HepG2 (cell line): ENCODE data around the gene TLX1. TPM values are rescaled to one million over a fixed set of nuclear protein-coding genes. Genes with fewer than 3 reads are reported as not detected.

Experiments used
- ATAC-seq: fragments of 200-7000 bp; cut with Tn5 transposase; 3 replicates; pipeline ENCODE4 v1.9.1; 2020; ENCODE audit warnings: mild to moderate bottlenecking, moderate library complexity
- BruUV-seq: library from RNA; stranded (reverse); fragments of 400-500 nt; replicated peaks from 2 replicates; lab custom pipeline; 2021; lab: Mats Ljungman, UMichigan
- CTCF ChIA-PET: fragments of 300-600 bp; formaldehyde crosslinking; extraction: SDS; loops from one replicate; lab custom pipeline; 2021; ENCODE audit warnings: low total read pairs, inconsistent platforms, low intra/inter-chr PET ratio; lab: Yijun Ruan, JAX
- POLR2A ChIA-PET: fragments of 350-600 bp; sonication (Branson Sonifier 250); formaldehyde crosslinking; loops from one replicate; lab custom pipeline; 2020; ENCODE audit warnings: antibody characterized with exemption, inconsistent platforms; lab: Yijun Ruan, JAX
- DNase-seq: peaks from one replicate; pipeline ENCODE4 v3.0.0-alpha.2; 2015; ENCODE audit warnings: low spot score
- FAIRE-seq: peaks from 3 replicates; lab custom pipeline; 2011; peaks lifted over from hg19 to GRCh38; lab: Jason Lieb, UNC
- H2AFZ ChIP-seq: one replicate; pipeline ENCODE4 v1.6.1; 2011; ENCODE audit warnings: low read length, inconsistent platforms
- H3K27ac ChIP-seq: fragments of 300-600 bp; 3 replicates; pipeline ENCODE4 v1.8.0; 2011; ENCODE audit warnings: mixed run types, mild to moderate bottlenecking, mixed read lengths, low read length, inconsistent platforms; ENCODE audit not compliant: insufficient read depth; ENCODE audit errors: extremely low read length
- H3K27me3 ChIP-seq, 2 experiments: fragments of 200-600 bp in 1 of 2; 2 replicates in 1 of 2; 3 replicates in 1 of 2; pipeline versions ENCODE4 v1.6.0 to v1.8.0; 2011; ENCODE audit warnings: low read length in 2 of 2, mild to moderate bottlenecking in 2 of 2, moderate library complexity in 2 of 2, inconsistent platforms in 1 of 2; ENCODE audit not compliant: insufficient read depth in 2 of 2, control insufficient read depth in 1 of 2
- H3K36me3 ChIP-seq, 2 experiments: fragments of 200-600 bp in 1 of 2; replicated peaks in 1 of 2; 2 replicates in 1 of 2; 3 replicates in 1 of 2; pipeline versions ENCODE4 v1.5.1 to v1.8.0; 2011; ENCODE audit warnings: low read length in 2 of 2, inconsistent platforms in 1 of 2; ENCODE audit not compliant: insufficient read depth in 2 of 2, control insufficient read depth in 1 of 2
- H3K4me1 ChIP-seq: 2 replicates; pipeline ENCODE4 v1.5.1; 2012; ENCODE audit warnings: low read length, inconsistent platforms; ENCODE audit not compliant: insufficient read depth
- H3K4me2 ChIP-seq: 2 replicates; pipeline ENCODE4 v1.6.0; 2011; ENCODE audit warnings: low read depth, low read length, inconsistent platforms
- H3K4me3 ChIP-seq, 3 experiments: fragments of 200-600 bp in 1 of 3; sonication (generic), shearing (Covaris generic) in 1 of 3; replicated peaks in 1 of 3; 2 replicates each; pipeline ENCODE4 v1.5.1; 2011 to 2016; ENCODE audit warnings: low read length in 3 of 3, inconsistent platforms in 2 of 3, low read depth in 2 of 3, mild to moderate bottlenecking in 2 of 3, control low read depth in 1 of 3, mixed read lengths in 1 of 3; ENCODE audit not compliant: insufficient read depth in 1 of 3
- H3K79me2 ChIP-seq: one replicate; pipeline ENCODE4 v1.6.1; 2011; ENCODE audit warnings: low read length, inconsistent platforms; ENCODE audit not compliant: insufficient read depth
- H3K9ac ChIP-seq: 2 replicates; pipeline ENCODE4 v1.6.0; 2011; ENCODE audit warnings: mild to moderate bottlenecking, low read depth, low read length, inconsistent platforms; ENCODE audit not compliant: insufficient read depth
- H3K9me3 ChIP-seq: 2 replicates; pipeline ENCODE4 v1.5.1; 2012; ENCODE audit warnings: mild to moderate bottlenecking, low read length
- H4K20me1 ChIP-seq: 2 replicates; pipeline ENCODE4 v1.6.0; 2011; ENCODE audit warnings: inconsistent platforms, mild to moderate bottlenecking, low read length, moderate library complexity; ENCODE audit not compliant: insufficient read depth
- BCL6 ChIP-seq: IDR thresholded peaks from 2 replicates; pipeline ENCODE4 v1.6.1; 2016; ENCODE audit warnings: missing genetic modification reagents, missing compliant biosample characterization
- CREBL2 ChIP-seq: sonication (generic); formaldehyde crosslinking; IDR thresholded peaks from 2 replicates; pipeline ENCODE4 v1.8.1; 2023; ENCODE audit warnings: missing genetic modification reagents, mild to moderate bottlenecking, borderline replicate concordance
- DMAP1 ChIP-seq: IDR thresholded peaks from 2 replicates; pipeline ENCODE4 v1.6.1; 2016
- E2F1 ChIP-seq: sonication (generic); formaldehyde crosslinking; IDR thresholded peaks from 2 replicates; pipeline ENCODE4 v1.5.0; 2020; ENCODE audit warnings: missing genetic modification reagents
- HINFP ChIP-seq: sonication (generic); formaldehyde crosslinking; IDR thresholded peaks from 2 replicates; pipeline ENCODE4 v1.4.0; 2020; ENCODE audit warnings: low read depth, mild to moderate bottlenecking, missing genetic modification reagents
- HNRNPL ChIP-seq: fragments of 200-400 bp; formaldehyde crosslinking; IDR thresholded peaks from 2 replicates; pipeline ENCODE4 v1.6.1; 2017; ENCODE audit warnings: mild to moderate bottlenecking, low read depth, low read length
- KDM2A ChIP-seq: sonication (generic); formaldehyde crosslinking; IDR thresholded peaks from 2 replicates; pipeline ENCODE4 v1.4.0; 2020; ENCODE audit warnings: low read depth, missing genetic modification reagents, borderline replicate concordance
- NFIC ChIP-seq: IDR thresholded peaks from 2 replicates; pipeline ENCODE4 v1.6.1; 2012; ENCODE audit warnings: mild to moderate bottlenecking, low read length, inconsistent platforms
- REPIN1 ChIP-seq: sonication (generic); formaldehyde crosslinking; IDR thresholded peaks from 2 replicates; pipeline ENCODE4 v1.8.0; 2022; ENCODE audit warnings: missing genetic modification reagents, low read depth, mild to moderate bottlenecking, borderline replicate concordance
- SKI ChIP-seq: fragments of 450-650 bp; IDR thresholded peaks from one replicate; pipeline ENCODE4 v1.6.1; 2018; ENCODE audit warnings: mild to moderate bottlenecking; ENCODE audit not compliant: partially characterized antibody
- SP5 ChIP-seq: IDR thresholded peaks from 2 replicates; pipeline ENCODE4 v1.6.1; 2016; ENCODE audit warnings: low read depth, borderline replicate concordance
- ZFP62 ChIP-seq: sonication (generic); formaldehyde crosslinking; IDR thresholded peaks from 2 replicates; pipeline ENCODE4 v1.4.0; 2020; ENCODE audit warnings: missing genetic modification reagents
- ZFP82 ChIP-seq: sonication (generic); formaldehyde crosslinking; IDR thresholded peaks from 2 replicates; pipeline ENCODE4 v1.5.1; 2020; ENCODE audit warnings: mild to moderate bottlenecking, missing genetic modification reagents, borderline replicate concordance
- ZMYM3 ChIP-seq: sonication (generic); formaldehyde crosslinking; IDR thresholded peaks from 2 replicates; pipeline ENCODE4 v1.5.1; 2020; ENCODE audit warnings: mild to moderate bottlenecking, missing genetic modification reagents
- ZNF121 ChIP-seq: sonication (generic); formaldehyde crosslinking; IDR thresholded peaks from 2 replicates; pipeline ENCODE4 v1.5.0; 2020; ENCODE audit warnings: mild to moderate bottlenecking, missing genetic modification reagents
- ZNF275 ChIP-seq: sonication (generic); formaldehyde crosslinking; IDR thresholded peaks from 2 replicates; pipeline ENCODE4 v1.8.0; 2022; ENCODE audit warnings: missing genetic modification reagents, mild to moderate bottlenecking, inconsistent platforms, borderline replicate concordance
- ZNF282 ChIP-seq: fragments of 450-650 bp; IDR thresholded peaks from 2 replicates; pipeline ENCODE4 v1.6.1; 2018; ENCODE audit not compliant: partially characterized antibody
- ZNF547 ChIP-seq: sonication (generic); formaldehyde crosslinking; IDR thresholded peaks from 2 replicates; pipeline ENCODE4 v1.5.1; 2020; ENCODE audit warnings: mild to moderate bottlenecking, missing genetic modification reagents
- ZNF7 ChIP-seq: IDR thresholded peaks from 2 replicates; pipeline ENCODE4 v1.6.1; 2016; ENCODE audit warnings: missing biosample characterization, missing genetic modification reagents
- ZNF761 ChIP-seq: sonication (generic); formaldehyde crosslinking; conservative IDR thresholded peaks from 2 replicates; pipeline ENCODE4 v1.4.0; 2020; ENCODE audit warnings: mild to moderate bottlenecking, missing genetic modification reagents
- ZSCAN29 ChIP-seq: sonication (generic); formaldehyde crosslinking; conservative IDR thresholded peaks from 2 replicates; pipeline ENCODE4 v1.4.0; 2020; ENCODE audit warnings: mild to moderate bottlenecking, missing genetic modification reagents
- WGBS: methylation state at CpG from one replicate; pipeline ENCODE4 v1.1.6; 2017; ENCODE audit warnings: low lambda C conversion rate; 5-methylcytosine and 5-hydroxymethylcytosine counted together
- in situ Hi-C: cut with HindIII; loops from 2 replicates; pipeline ENCODE4 v1.10.0; 2017; ENCODE audit warnings: low pct_unique_long_range_greater_than_20kb; ENCODE audit not compliant: extremely low pct_ligation_motif_present
- intact Hi-C: fragments of 100-400 bp; cut with micrococcal nuclease; formaldehyde crosslinking; loops from one replicate; pipeline ENCODE4 v1.10.0; 2022; ENCODE audit not compliant: unreplicated experiment
- polyA plus RNA-seq, 8 experiments: library from polyadenylated mRNA; depleted of rRNA in 3 of 8; stranded (reverse) in 7 of 8; unstranded in 1 of 8; fragments of >200 nt; fragmentation: Illumina TruSeq in 4 of 8; extraction: Trizol in 4 of 8; gene quantifications; 2 replicates each; pipeline versions ENCODE4 v1.2.1 to v1.2.3, GENCODE V29; 2011 to 2016; ENCODE audit warnings: low read depth in 4 of 8, missing spikeins in 1 of 8, mixed read lengths in 1 of 8; ENCODE audit not compliant: insufficient read depth in 1 of 8
- total RNA-seq, 5 experiments: library from RNA; depleted of rRNA; stranded (reverse); fragments of >200 nt; fragmentation: Illumina TruSeq; extraction: Trizol; gene quantifications; 2 replicates each; pipeline ENCODE4 v1.2.3, GENCODE V29; 2016; ENCODE audit warnings: low read depth in 1 of 5

Gene TLX1
- total and polyA plus RNA-seq, 2 of the 13 experiments (the other 11 are each of a cell fraction or from before 2014, with no cell fraction given) = 0.07 to 0.26 TPM

GRCh38 chr10:101085846-101086245 lies 45.3 kb upstream of the TLX1 start (continued):
- TF ChIP-seq KDM2A (CRISPR knock-in tag) (no peak), REPIN1 (CRISPR knock-in tag) (no peak), ZMYM3 (CRISPR knock-in tag) (no peak), ZFP62 (CRISPR knock-in tag) (no peak), ZNF7 (CRISPR knock-in tag) (no peak), ZNF121 (CRISPR knock-in tag) (no peak), CREBL2 (CRISPR knock-in tag) (no peak), ZNF275 (CRISPR knock-in tag) (no peak)

- 37% methylated on average over 10 of the region's 10 CpGs for WGBS
- peaks cover 7% of the 10 kb centered on the region for H3K4me1 ChIP-seq
- H3K27ac ChIP-seq = no peak overlapping the region
- no peak overlapping the region for H2AFZ ChIP-seq
- POLR2A ChIA-PET = no interaction called here
- in situ Hi-C loops (no loop called here), intact Hi-C loops (no loop called here)
- H4K20me1 ChIP-seq = no peaks in the 10 kb centered on the region
- no peak for FAIRE-seq
- no peaks in the 10 kb centered on the region for H3K79me2 ChIP-seq
- no peak overlapping the region for H3K4me2 ChIP-seq
- peaks cover 10 to 77% of the 10 kb centered on the region in 2 experiments for H3K27me3 ChIP-seq
- no peaks in the 10 kb centered on the region for H3K36me3 ChIP-seq
- H3K4me3 ChIP-seq = no peak overlapping the region
- CTCF ChIA-PET = no interaction called here
- H3K9me3 ChIP-seq = no peaks in the 10 kb centered on the region
- BruUV-seq = no TSS peak
- no peak overlapping the region for H3K9ac ChIP-seq
- ATAC-seq = no peak
- no peak for DNase-seq
- TF ChIP-seq ZNF761 (no peak), DMAP1 (no peak), ZNF282 (no peak), NFIC (no peak), SP5 (no peak), SKI (no peak), HINFP (CRISPR knock-in tag) (no peak), E2F1 (CRISPR knock-in tag) (no peak), BCL6 (CRISPR knock-in tag) (no peak), ZNF547 (CRISPR knock-in tag) (no peak), HNRNPL (no peak), ZSCAN29 (CRISPR knock-in tag) (no peak), ZFP82 (CRISPR knock-in tag) (no peak)
Measured at GRCh38 chr10:101087376-101087775, 43.7 kb upstream of the TLX1 start.
